K562 (cell line): ENCODE measurements around the gene ZNF83. TPM values are rescaled to one million over a fixed set of nuclear protein-coding genes. Genes with fewer than 3 reads are reported as not detected.

Source experiments
- CEBPZ ChIP-seq: fragments of 150-350 bp; IDR thresholded peaks from 2 replicates; pipeline ENCODE4 v1.6.1; 2014; ENCODE audit warnings: low read depth, mild to moderate bottlenecking, low read length, borderline replicate concordance
- FOXJ3 ChIP-seq: sonication (generic); formaldehyde crosslinking; IDR thresholded peaks from 2 replicates; pipeline ENCODE4 v1.4.0; 2020; ENCODE audit warnings: mild to moderate bottlenecking, missing genetic modification reagents
- GMEB1 ChIP-seq: fragments of 250-450 bp; sonication (Bioruptor Pico); IDR thresholded peaks from 2 replicates; pipeline ENCODE4 v1.4.0; 2020; ENCODE audit warnings: mild to moderate bottlenecking
- L3MBTL2 ChIP-seq: fragments of 450-650 bp; IDR thresholded peaks from 2 replicates; pipeline ENCODE4 v1.6.1; 2016; ENCODE audit warnings: mild to moderate bottlenecking, moderate library complexity
- RNF2 ChIP-seq: sonication (generic); IDR thresholded peaks from 2 replicates; pipeline ENCODE4 v1.6.1; 2016
- TEAD2 ChIP-seq: fragments of 450-650 bp; IDR thresholded peaks from 2 replicates; pipeline ENCODE4 v1.6.1; 2016; ENCODE audit warnings: missing genetic modification characterization, control low read depth, missing compliant biosample characterization
- TRIM28 ChIP-seq: fragments of 450-650 bp; IDR thresholded peaks from 2 replicates; pipeline ENCODE4 v1.6.1; 2017
- polyA plus RNA-seq, 8 experiments: library from polyadenylated mRNA; depleted of rRNA in 4 of 8; stranded (reverse) in 5 of 8; unstranded in 3 of 8; fragments of >200 nt; fragmentation: Nextera tagmentation in 2 of 8; fragmentation: Illumina TruSeq in 1 of 8; extraction: Ambion mirVana in 2 of 8; extraction: Trizol in 1 of 8; gene quantifications; 2 replicates each; pipeline versions ENCODE4 v1.2.1 to v1.2.3, GENCODE V29; 2011 to 2014; ENCODE audit warnings: inconsistent platforms in 1 of 8, missing spikeins in 1 of 8
- total RNA-seq, 7 experiments: library from RNA; depleted of rRNA in 6 of 7; stranded (reverse); fragments of >200 nt in 6 of 7; fragmentation: Illumina TruSeq in 2 of 7; extraction: Trizol in 2 of 7; gene quantifications; 2 replicates each; pipeline versions ENCODE4 v1.2.1 to v1.2.3, GENCODE V29; 2011 to 2021; ENCODE audit warnings: low replicate concordance in 1 of 7
- TF ChIP-seq, protein P1 (sequence below): sonication (generic); formaldehyde crosslinking; IDR thresholded peaks from 2 replicates; pipeline ENCODE4 v1.8.0; 2022; ENCODE audit warnings: mild to moderate bottlenecking, missing genetic modification reagents

The ZNF83 gene
- total and polyA plus RNA-seq, 9 of the 15 experiments (the other 6 are each of a cell fraction or from before 2014, with no cell fraction given) = 18.6 to 74.3 (median 51.9) TPM

- no peak for TF ChIP-seq TEAD2 (tag)
- TF ChIP-seq TRIM28 = no peak
- TF ChIP-seq RNF2 = no peak
- TF ChIP-seq, protein P1, sequence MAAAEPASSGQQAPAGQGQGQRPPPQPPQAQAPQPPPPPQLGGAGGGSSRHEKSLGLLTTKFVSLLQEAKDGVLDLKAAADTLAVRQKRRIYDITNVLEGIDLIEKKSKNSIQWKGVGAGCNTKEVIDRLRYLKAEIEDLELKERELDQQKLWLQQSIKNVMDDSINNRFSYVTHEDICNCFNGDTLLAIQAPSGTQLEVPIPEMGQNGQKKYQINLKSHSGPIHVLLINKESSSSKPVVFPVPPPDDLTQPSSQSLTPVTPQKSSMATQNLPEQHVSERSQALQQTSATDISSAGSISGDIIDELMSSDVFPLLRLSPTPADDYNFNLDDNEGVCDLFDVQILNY (CRISPR knock-in tag) = no peak
- TF ChIP-seq CEBPZ = no peak
- TF ChIP-seq GMEB1 (CRISPR knock-in tag) = no peak
- TF ChIP-seq FOXJ3 = no peak
- TF ChIP-seq L3MBTL2 = no peak
Measured at GRCh38 chr19:52660981-52661380, 22.8 kb upstream of the ZNF83 start (continued).
